Endothelial cell of umbilical vein (primary cell): ENCODE results near the gene ACBD6.

Experiments
- EZH2 ChIP-seq: IDR thresholded peaks from 2 replicates; pipeline ENCODE4 v1.6.1; 2012; ENCODE audit warnings: borderline replicate concordance, low read depth, mild to moderate bottlenecking, moderate library complexity, low read length, inconsistent platforms; ENCODE audit not compliant: severe bottlenecking
- FOS ChIP-seq: IDR thresholded peaks from 2 replicates; pipeline ENCODE4 v1.6.1; 2011; ENCODE audit warnings: mild to moderate bottlenecking, low read length, moderate library complexity, borderline replicate concordance; ENCODE audit not compliant: insufficient read depth
- GATA2 ChIP-seq: IDR thresholded peaks from 2 replicates; pipeline ENCODE4 v1.7.0; 2011; ENCODE audit warnings: low read depth, mild to moderate bottlenecking, moderate library complexity, mixed read lengths, low read length; ENCODE audit not compliant: insufficient read length, insufficient read depth
- JUN ChIP-seq: IDR thresholded peaks from 2 replicates; pipeline ENCODE4 v1.6.1; 2011; ENCODE audit warnings: borderline replicate concordance, low read depth; ENCODE audit not compliant: insufficient read length, insufficient read depth
- MAX ChIP-seq: IDR thresholded peaks from 2 replicates; pipeline ENCODE4 v1.6.1; 2011; ENCODE audit not compliant: insufficient read depth, insufficient read length
- MYC ChIP-seq: IDR thresholded peaks from one replicate; pipeline ENCODE4 v1.6.1; 2011; ENCODE audit warnings: mild to moderate bottlenecking, low read depth, low read length
- POLR2A ChIP-seq: IDR thresholded peaks from 2 replicates; pipeline ENCODE4 v1.6.1; 2012; ENCODE audit warnings: low read depth, mild to moderate bottlenecking, control low read depth, low read length
- POLR2AphosphoS5 ChIP-seq: IDR thresholded peaks from 2 replicates; pipeline ENCODE4 v1.6.1; 2012; ENCODE audit warnings: low read depth, mild to moderate bottlenecking, control low read depth, low read length, moderate library complexity; ENCODE audit not compliant: insufficient read depth
- TF ChIP-seq, protein P1 (sequence below), 2 donors: IDR thresholded peaks; 1 replicate in 1 of 2; 2 replicates in 1 of 2; pipeline ENCODE4 v1.5.1; 2011; ENCODE audit warnings: low read length in 2 of 2, mild to moderate bottlenecking in 2 of 2, moderate library complexity in 2 of 2, control low read depth in 1 of 2, inconsistent platforms in 1 of 2, low read depth in 1 of 2; ENCODE audit not compliant: insufficient read depth in 1 of 2; ENCODE audit errors: extremely low read depth in 1 of 2

DNA sequence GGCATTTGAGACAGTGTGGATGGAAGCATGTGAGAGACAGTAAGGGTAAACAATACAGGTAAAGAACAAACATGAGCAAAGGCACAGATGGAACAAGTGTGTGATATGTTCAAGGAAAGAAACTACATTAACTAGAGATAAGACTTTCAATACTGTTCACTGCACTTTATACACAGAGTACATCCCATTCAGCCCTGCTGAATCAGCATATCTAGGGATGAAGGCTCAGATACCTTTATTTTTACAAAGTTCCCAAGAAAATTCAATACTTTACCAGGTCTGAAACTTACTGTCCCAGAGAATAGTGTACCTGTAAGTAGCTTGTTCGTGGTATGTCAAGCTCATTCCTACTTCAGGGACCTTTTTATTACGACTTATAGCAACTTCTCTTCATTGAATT lies 149.8 kb downstream of the ACBD6 start:
- TF ChIP-seq POLR2AphosphoS5: no peak
- no peak for TF ChIP-seq POLR2A
- TF ChIP-seq, protein P1, sequence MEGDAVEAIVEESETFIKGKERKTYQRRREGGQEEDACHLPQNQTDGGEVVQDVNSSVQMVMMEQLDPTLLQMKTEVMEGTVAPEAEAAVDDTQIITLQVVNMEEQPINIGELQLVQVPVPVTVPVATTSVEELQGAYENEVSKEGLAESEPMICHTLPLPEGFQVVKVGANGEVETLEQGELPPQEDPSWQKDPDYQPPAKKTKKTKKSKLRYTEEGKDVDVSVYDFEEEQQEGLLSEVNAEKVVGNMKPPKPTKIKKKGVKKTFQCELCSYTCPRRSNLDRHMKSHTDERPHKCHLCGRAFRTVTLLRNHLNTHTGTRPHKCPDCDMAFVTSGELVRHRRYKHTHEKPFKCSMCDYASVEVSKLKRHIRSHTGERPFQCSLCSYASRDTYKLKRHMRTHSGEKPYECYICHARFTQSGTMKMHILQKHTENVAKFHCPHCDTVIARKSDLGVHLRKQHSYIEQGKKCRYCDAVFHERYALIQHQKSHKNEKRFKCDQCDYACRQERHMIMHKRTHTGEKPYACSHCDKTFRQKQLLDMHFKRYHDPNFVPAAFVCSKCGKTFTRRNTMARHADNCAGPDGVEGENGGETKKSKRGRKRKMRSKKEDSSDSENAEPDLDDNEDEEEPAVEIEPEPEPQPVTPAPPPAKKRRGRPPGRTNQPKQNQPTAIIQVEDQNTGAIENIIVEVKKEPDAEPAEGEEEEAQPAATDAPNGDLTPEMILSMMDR (IDR thresholded peaks at IDR 0.05; ENCODE audit: extremely low read depth in 1 of 2, insufficient read depth in 1 of 2, low read depth in 1 of 2, low read length in 2 of 2): no peak
- no peak for TF ChIP-seq EZH2
- no peak for TF ChIP-seq JUN
- no peak for TF ChIP-seq GATA2
- no peak for TF ChIP-seq MYC
- TF ChIP-seq MAX: no peak
- no peak for TF ChIP-seq FOS
